Measurements from ENCODE around the gene TSNAXIP1.
"Not testable (repeated sequence)": the region's sequence is repeated elsewhere in the genome, so short reads cannot be mapped to it uniquely, and the experiment has no call there.

TSNAXIP1 gene

DNA sequence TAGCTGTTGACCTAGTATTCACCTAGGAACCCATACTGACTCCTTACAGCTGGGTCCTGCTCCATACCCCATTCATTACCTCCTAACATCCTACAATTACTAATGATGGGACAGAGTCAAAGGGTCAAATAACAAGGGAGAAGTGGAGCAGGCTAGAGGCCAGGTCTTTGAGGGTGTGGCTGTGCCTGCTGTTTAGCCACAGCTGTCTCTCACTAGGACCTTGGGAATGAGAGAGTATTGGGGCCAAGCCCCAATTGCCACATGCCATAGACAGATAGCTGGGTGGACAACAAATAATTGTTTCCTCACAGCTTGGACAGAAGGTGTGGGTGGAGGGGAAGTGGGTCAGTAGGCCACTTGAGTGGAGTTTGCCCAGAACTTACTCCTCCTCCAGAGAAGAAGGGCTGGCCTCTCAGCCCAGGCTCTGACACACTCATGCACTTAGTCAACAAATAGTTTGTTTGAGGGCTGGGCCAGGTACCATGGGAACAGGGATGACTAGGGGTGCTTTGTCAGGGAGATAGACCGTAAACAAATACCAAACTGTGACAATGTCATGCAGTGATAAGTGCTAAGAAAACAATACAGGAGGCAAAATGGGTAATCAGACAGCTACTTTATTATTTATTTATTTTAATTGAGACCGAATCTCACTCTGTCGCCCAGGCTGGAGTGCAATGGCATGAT lies 51.0 kb downstream of the TSNAXIP1 start:
- Histone ChIP-seq H3K36me3 (ENCODE audit: control insufficient read depth in 4 of 4, insufficient read depth in 4 of 4, low read length in 3 of 4) (peaks cover 7 to 42% (median 17%) of the 10 kb centered on the region in 4 experiments), H3K4me1 (ENCODE audit: control extremely low read depth in 1 of 4, control insufficient read depth in 4 of 4, insufficient read depth in 4 of 4, low read length in 3 of 4) (peaks cover 0 to 24% (median 10%) of the 10 kb centered on the region in 4 experiments), H3K9me3 (ENCODE audit: control extremely low read depth in 1 of 5, control insufficient read depth in 4 of 5, insufficient read depth in 2 of 5, low read depth in 1 of 5, low read length in 4 of 5) (no peaks in the 10 kb centered on the region), H3K27me3 (replicated peaks in 2 of 5; ENCODE audit: control insufficient read depth in 4 of 5, insufficient read depth in 5 of 5, low read length in 4 of 5) (no peaks in the 10 kb centered on the region), H3K27ac (ENCODE audit: insufficient read depth in 1 of 2, low read depth in 1 of 2, low read length in 2 of 2, poor library complexity in 1 of 2, severe bottlenecking in 2 of 2) (peak overlapping the region; percentile 86 to 92), H3K4me3 (ENCODE audit: control insufficient read depth in 1 of 7, extremely low read depth in 1 of 7, insufficient read depth in 4 of 7, low read depth in 2 of 7, low read length in 6 of 7) (peak overlapping the region in 2 of 7 experiments; percentile 5 to 7)
- DNase-seq, result peak; percentile 78 to 89 (median 87)
- WGBS (ENCODE audit: insufficient coverage), result 100% methylated on average over 2 of the region's 3 CpGs
- POLR2A ChIA-PET, result no interaction called here
- CTCF ChIA-PET, result interaction anchor here (1.0 to 18.2 kb wide), 5 partner anchors 9 to 42 kb away, joined by 3 to 155 read pairs (median 4); partner anchors contain the start of genes CENPT and NUTF2

DNA sequence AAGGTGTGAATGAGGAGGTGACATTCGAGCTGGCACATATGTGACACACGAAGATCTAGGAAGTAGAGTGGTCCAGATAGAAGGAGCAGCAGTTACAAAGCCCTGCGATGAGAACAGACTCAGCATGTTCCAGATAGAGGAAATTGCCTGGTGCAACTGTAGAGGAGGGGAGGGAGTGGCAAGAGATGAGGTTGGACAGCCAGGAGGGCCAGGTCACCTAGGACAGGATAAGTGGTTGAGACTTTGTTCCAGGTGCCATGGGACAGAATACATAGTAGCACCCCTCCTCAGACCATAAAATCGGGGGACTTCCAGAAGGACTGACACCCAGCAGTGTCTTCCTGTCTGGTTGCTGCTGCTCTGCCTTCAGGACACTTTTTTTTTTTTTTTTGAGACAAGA lies 51.8 kb downstream of the TSNAXIP1 start:
- WGBS (ENCODE audit: insufficient coverage), result 65% methylated on average over 3 of the region's 4 CpGs
- Histone ChIP-seq H3K4me3 (ENCODE audit: control insufficient read depth in 1 of 7, extremely low read depth in 1 of 7, insufficient read depth in 4 of 7, low read depth in 2 of 7, low read length in 6 of 7) (no peak overlapping the region), H3K36me3 (ENCODE audit: control insufficient read depth in 4 of 4, insufficient read depth in 4 of 4, low read length in 3 of 4) (peaks cover 7 to 49% (median 18%) of the 10 kb centered on the region in 4 experiments), H3K27ac (ENCODE audit: insufficient read depth in 1 of 2, low read depth in 1 of 2, low read length in 2 of 2, poor library complexity in 1 of 2, severe bottlenecking in 2 of 2) (peak overlapping the region; percentile 86 to 92), H3K9me3 (ENCODE audit: control extremely low read depth in 1 of 5, control insufficient read depth in 4 of 5, insufficient read depth in 2 of 5, low read depth in 1 of 5, low read length in 4 of 5) (no peaks in the 10 kb centered on the region), H3K4me1 (ENCODE audit: control extremely low read depth in 1 of 4, control insufficient read depth in 4 of 4, insufficient read depth in 4 of 4, low read length in 3 of 4) (peaks cover 0 to 24% (median 10%) of the 10 kb centered on the region in 4 experiments), H3K27me3 (replicated peaks in 2 of 5; ENCODE audit: control insufficient read depth in 4 of 5, insufficient read depth in 5 of 5, low read length in 4 of 5) (no peaks in the 10 kb centered on the region)
- POLR2A ChIA-PET, result no interaction called here
- DNase-seq, result peak in 2 of 3 donors; percentile 24 to 26
- CTCF ChIA-PET, result interaction anchor here (1.1 to 18.2 kb wide), 4 partner anchors 10 to 41 kb away, joined by 3 to 155 read pairs (median 4); partner anchors contain the start of genes CENPT and NUTF2

DNA sequence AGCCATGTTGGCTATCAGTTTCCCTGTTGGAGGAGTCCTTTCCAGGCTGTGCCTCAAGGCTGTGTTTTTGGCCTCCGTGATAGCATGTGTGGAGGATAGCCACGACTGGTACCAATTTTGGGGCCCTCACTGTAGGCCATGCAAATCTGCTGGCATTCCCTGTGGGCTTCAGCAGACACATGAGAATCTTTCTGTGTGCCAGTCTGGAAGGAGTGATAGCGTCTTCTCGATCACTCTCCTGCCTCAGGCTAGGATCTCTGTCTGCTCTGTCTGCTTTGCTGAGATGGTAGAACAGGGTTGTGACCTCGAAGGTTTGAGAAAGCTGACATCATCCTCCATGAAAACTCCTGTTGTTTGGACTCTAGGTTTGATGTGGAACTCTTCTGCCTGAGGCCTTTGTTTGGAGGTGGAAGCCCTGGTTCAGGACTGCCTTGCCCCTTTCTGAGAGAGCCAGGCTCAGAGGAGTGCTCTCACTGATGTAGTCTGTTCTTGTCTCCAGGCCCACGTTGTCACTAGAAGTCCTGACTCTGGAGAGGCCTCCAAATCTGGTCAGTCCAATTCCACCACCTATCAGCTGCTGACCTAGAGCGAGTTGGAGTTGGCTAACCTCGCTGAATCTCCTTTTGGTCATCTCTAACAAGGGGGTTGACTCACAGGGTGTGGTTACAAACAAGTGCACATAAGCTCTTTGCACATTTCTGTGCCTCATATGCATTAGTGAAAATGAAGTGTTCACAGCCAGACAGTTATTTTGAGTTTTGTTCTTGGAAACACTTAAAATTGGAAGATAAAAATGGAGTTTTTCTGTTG lies 54.1 kb downstream of the TSNAXIP1 start:
- Histone ChIP-seq H3K27me3 (replicated peaks in 2 of 5; ENCODE audit: control insufficient read depth in 4 of 5, insufficient read depth in 5 of 5, low read length in 4 of 5) (no peaks in the 10 kb centered on the region), H3K4me3 (ENCODE audit: control insufficient read depth in 1 of 7, extremely low read depth in 1 of 7, insufficient read depth in 4 of 7, low read depth in 2 of 7, low read length in 6 of 7) (no peak overlapping the region), H3K9me3 (ENCODE audit: control extremely low read depth in 1 of 5, control insufficient read depth in 4 of 5, insufficient read depth in 2 of 5, low read depth in 1 of 5, low read length in 4 of 5) (no peaks in the 10 kb centered on the region), H3K27ac (ENCODE audit: insufficient read depth in 1 of 2, low read depth in 1 of 2, low read length in 2 of 2, poor library complexity in 1 of 2, severe bottlenecking in 2 of 2) (peak overlapping the region in 1 of 2 experiments; percentile 25), H3K4me1 (ENCODE audit: control extremely low read depth in 1 of 4, control insufficient read depth in 4 of 4, insufficient read depth in 4 of 4, low read length in 3 of 4) (peaks cover 0 to 24% (median 10%) of the 10 kb centered on the region in 4 experiments), H3K36me3 (ENCODE audit: control insufficient read depth in 4 of 4, insufficient read depth in 4 of 4, low read length in 3 of 4) (peaks cover 9 to 52% (median 19%) of the 10 kb centered on the region in 4 experiments)
- CTCF ChIA-PET, result interaction anchor here (5.2 to 18.2 kb wide), 2 partner anchors 13 to 45 kb away, joined by 36 to 155 read pairs; partner anchors contain the start of genes CENPT and NUTF2
- WGBS (ENCODE audit: insufficient coverage), result 94% methylated on average over 5 of the region's 8 CpGs
- no peak for DNase-seq
- POLR2A ChIA-PET, result no interaction called here

- peak overlapping the region in 1 of 2 experiments; percentile 28 for H3K27ac ChIP-seq (ENCODE audit: insufficient read depth in 1 of 2, low read depth in 1 of 2, low read length in 2 of 2, poor library complexity in 1 of 2, severe bottlenecking in 2 of 2)
- ChIA-PET CTCF (interaction anchor here (0.9 to 18.2 kb wide), 7 partner anchors 9 to 191 kb away, joined by 3 to 155 read pairs (median 11); partner anchors contain the start of genes CENPT, NUTF2 and TSNAXIP1), POLR2A (no interaction called here)
- H3K4me1 ChIP-seq (ENCODE audit: control extremely low read depth in 1 of 4, control insufficient read depth in 4 of 4, insufficient read depth in 4 of 4, low read length in 3 of 4), result peaks cover 0 to 19% (median 10%) of the 10 kb centered on the region in 4 experiments
- peaks cover 9 to 55% (median 25%) of the 10 kb centered on the region in 4 experiments for H3K36me3 ChIP-seq (ENCODE audit: control insufficient read depth in 4 of 4, insufficient read depth in 4 of 4, low read length in 3 of 4)
- 100% methylated on average over 5 of the region's 6 CpGs for WGBS (ENCODE audit: insufficient coverage)
- no peaks in the 10 kb centered on the region for H3K27me3 ChIP-seq (replicated peaks in 2 of 5; ENCODE audit: control insufficient read depth in 4 of 5, insufficient read depth in 5 of 5, low read length in 4 of 5)
- no peak for DNase-seq
- H3K9me3 ChIP-seq (ENCODE audit: control extremely low read depth in 1 of 5, control insufficient read depth in 4 of 5, insufficient read depth in 2 of 5, low read depth in 1 of 5, low read length in 4 of 5), result no peaks in the 10 kb centered on the region
- H3K4me3 ChIP-seq (ENCODE audit: control insufficient read depth in 1 of 7, extremely low read depth in 1 of 7, insufficient read depth in 4 of 7, low read depth in 2 of 7, low read length in 6 of 7), result no peak overlapping the region
Measured at GRCh38 chr16:67861877-67862276, 55.2 kb downstream of the TSNAXIP1 start.

- no peak for DNase-seq
- POLR2A ChIA-PET, result no interaction called here
- H3K4me3 ChIP-seq (ENCODE audit: control insufficient read depth in 1 of 7, extremely low read depth in 1 of 7, insufficient read depth in 4 of 7, low read depth in 2 of 7, low read length in 6 of 7), result no peak overlapping the region
- H3K4me1 ChIP-seq (ENCODE audit: control extremely low read depth in 1 of 4, control insufficient read depth in 4 of 4, insufficient read depth in 4 of 4, low read length in 3 of 4), result peaks cover 0 to 9% (median 3%) of the 10 kb centered on the region in 4 experiments
- WGBS (ENCODE audit: insufficient coverage), result 97% methylated on average over 10 of the region's 11 CpGs
- CTCF ChIA-PET, result interaction anchor here (0.9 to 18.2 kb wide), 19 partner anchors 8 to 342 kb away, joined by 3 to 155 read pairs (median 4); partner anchors contain the start of genes CENPT, NRN1L, NUTF2 and TSNAXIP1
- no peaks in the 10 kb centered on the region for H3K27me3 ChIP-seq (replicated peaks in 2 of 5; ENCODE audit: control insufficient read depth in 4 of 5, insufficient read depth in 5 of 5, low read length in 4 of 5)
- peaks cover 9 to 61% (median 28%) of the 10 kb centered on the region in 4 experiments for H3K36me3 ChIP-seq (ENCODE audit: control insufficient read depth in 4 of 4, insufficient read depth in 4 of 4, low read length in 3 of 4)
- peak overlapping the region in 1 of 2 experiments; percentile 12 for H3K27ac ChIP-seq (ENCODE audit: insufficient read depth in 1 of 2, low read depth in 1 of 2, low read length in 2 of 2, poor library complexity in 1 of 2, severe bottlenecking in 2 of 2)
- H3K9me3 ChIP-seq (ENCODE audit: control extremely low read depth in 1 of 5, control insufficient read depth in 4 of 5, insufficient read depth in 2 of 5, low read depth in 1 of 5, low read length in 4 of 5), result no peaks in the 10 kb centered on the region
Measured at GRCh38 chr16:67862623-67863583, 56.2 kb downstream of the TSNAXIP1 start.

GRCh38 chr16:67864044-67864443 lies 57.4 kb downstream of the TSNAXIP1 start:
- H3K9me3 ChIP-seq (ENCODE audit: control extremely low read depth in 1 of 5, control insufficient read depth in 4 of 5, insufficient read depth in 2 of 5, low read depth in 1 of 5, low read length in 4 of 5); H3K27me3 ChIP-seq (replicated peaks in 2 of 5; ENCODE audit: control insufficient read depth in 4 of 5, insufficient read depth in 5 of 5, low read length in 4 of 5); H3K27ac ChIP-seq (ENCODE audit: insufficient read depth in 1 of 2, low read depth in 1 of 2, low read length in 2 of 2, poor library complexity in 1 of 2, severe bottlenecking in 2 of 2); H3K4me3 ChIP-seq (ENCODE audit: control insufficient read depth in 1 of 7, extremely low read depth in 1 of 7, insufficient read depth in 4 of 7, low read depth in 2 of 7, low read length in 6 of 7); POLR2A ChIA-PET; H3K4me1 ChIP-seq (ENCODE audit: control extremely low read depth in 1 of 4, control insufficient read depth in 4 of 4, insufficient read depth in 4 of 4, low read length in 3 of 4); DNase-seq: not testable (repeated sequence)
- CTCF ChIA-PET, result interaction anchor here (0.9 to 18.2 kb wide), 11 partner anchors 16 to 343 kb away, joined by 3 to 155 read pairs (median 5); partner anchors contain the start of genes CENPT, NRN1L and NUTF2
- H3K36me3 ChIP-seq (ENCODE audit: control insufficient read depth in 4 of 4, insufficient read depth in 4 of 4, low read length in 3 of 4), result peaks cover 9 to 69% (median 34%) of the 10 kb centered on the region in 4 experiments
- 100% methylated on average over 3 of the region's 6 CpGs for whole genome bisulfite sequencing (ENCODE audit: insufficient coverage)
